GM18870 (cell line): ENCODE results near the gene ASB12.
A peak's percentile ranks its signal among the peaks of the same experiment; 100 is the strongest.
"Not testable (repeated sequence)": the region's sequence is repeated elsewhere in the genome, so short reads cannot be mapped to it uniquely, and the experiment has no call there.

Experiments
- ATAC-seq: cut with Tn5 transposase; IDR thresholded peaks from one replicate; pipeline ENCODE4 v1.9.1; 2021; ENCODE audit warnings: moderate library complexity; ENCODE audit not compliant: unreplicated experiment

Gene ASB12

GRCh38 chrX:64230123-64230970 is at the start of gene ASB12:
TSS of gene ASB12 (minus strand) at chrX:64230607. CDS start at chrX:64225650, 4,957 bp downstream.
- ATAC-seq, result no peak

GRCh38 chrX:64265265-64265664 is 34.9 kb upstream of the ASB12 start:
- ATAC-seq, result no peak

GRCh38 chrX:64229154-64229553 is 1.3 kb downstream of the ASB12 start:
- ATAC-seq, result no peak

- no peak for ATAC-seq
Measured at GRCh38 chrX:64218023-64218422, 12.4 kb downstream of the ASB12 start.

- not testable (repeated sequence) for ATAC-seq
Measured at GRCh38 chrX:64213989-64214388, 16.4 kb downstream of the ASB12 start.

GRCh38 chrX:64206556-64207162 is 23.7 kb downstream of the ASB12 start:
- ATAC-seq, result no peak

- peak; percentile 88 for ATAC-seq
Measured at GRCh38 chrX:64205735-64206501, 24.5 kb downstream of the ASB12 start.

- peak; percentile 38 for ATAC-seq
Measured at GRCh38 chrX:64205441-64205734, 25.0 kb downstream of the ASB12 start, which contains the start of gene AMER1. TSS of gene AMER1 (minus strand) at chrX:64205708. CDS start at chrX:64193286, 12,422 bp downstream.

GRCh38 chrX:64204701-64205440 is 25.5 kb downstream of the ASB12 start:
- no peak for ATAC-seq

GRCh38 chrX:64204252-64204651 is 26.2 kb downstream of the ASB12 start:
- ATAC-seq, result no peak

- ATAC-seq, result no peak
Measured at GRCh38 chrX:64202808-64203325, 27.5 kb downstream of the ASB12 start.

GRCh38 chrX:64198036-64198435 is 32.4 kb downstream of the ASB12 start:
- ATAC-seq, result no peak

- ATAC-seq, result no peak
Measured at GRCh38 chrX:64196606-64197005, 33.8 kb downstream of the ASB12 start.

GRCh38 chrX:64195862-64196261 is 34.5 kb downstream of the ASB12 start:
- no peak for ATAC-seq

GRCh38 chrX:64192673-64193072 is 37.7 kb downstream of the ASB12 start:
- ATAC-seq, result no peak

- no peak for ATAC-seq
Measured at GRCh38 chrX:64192040-64192439, 38.4 kb downstream of the ASB12 start.

GRCh38 chrX:64191281-64192010 is 39.0 kb downstream of the ASB12 start:
- no peak for ATAC-seq

GRCh38 chrX:64190136-64190740 is 40.2 kb downstream of the ASB12 start:
- ATAC-seq, result no peak

GRCh38 chrX:64188901-64189300 is 41.5 kb downstream of the ASB12 start:
- ATAC-seq, result no peak

GRCh38 chrX:64187762-64188150 is 42.7 kb downstream of the ASB12 start:
- no peak for ATAC-seq
